HepG2 (cell line): ENCODE results near the gene PAFAH1B1. TPM values are rescaled to one million over a fixed set of nuclear protein-coding genes. Genes with fewer than 3 reads are reported as not detected.

Experiments used
- ATAC-seq: fragments of 200-7000 bp; cut with Tn5 transposase; 3 replicates; pipeline ENCODE4 v1.9.1; 2020; ENCODE audit warnings: mild to moderate bottlenecking, moderate library complexity
- BruUV-seq: library from RNA; stranded (reverse); fragments of 400-500 nt; replicated peaks from 2 replicates; lab custom pipeline; 2021; lab: Mats Ljungman, UMichigan
- CTCF ChIA-PET: fragments of 300-600 bp; formaldehyde crosslinking; extraction: SDS; loops from one replicate; lab custom pipeline; 2021; ENCODE audit warnings: low total read pairs, inconsistent platforms, low intra/inter-chr PET ratio; lab: Yijun Ruan, JAX
- POLR2A ChIA-PET: fragments of 350-600 bp; sonication (Branson Sonifier 250); formaldehyde crosslinking; loops from one replicate; lab custom pipeline; 2020; ENCODE audit warnings: antibody characterized with exemption, inconsistent platforms; lab: Yijun Ruan, JAX
- DNase-seq: peaks from one replicate; pipeline ENCODE4 v3.0.0-alpha.2; 2015; ENCODE audit warnings: low spot score
- FAIRE-seq: peaks from 3 replicates; lab custom pipeline; 2011; peaks lifted over from hg19 to GRCh38; lab: Jason Lieb, UNC
- H2AFZ ChIP-seq: one replicate; pipeline ENCODE4 v1.6.1; 2011; ENCODE audit warnings: low read length, inconsistent platforms
- H3K27ac ChIP-seq: fragments of 300-600 bp; 3 replicates; pipeline ENCODE4 v1.8.0; 2011; ENCODE audit warnings: mixed run types, mild to moderate bottlenecking, mixed read lengths, low read length, inconsistent platforms; ENCODE audit not compliant: insufficient read depth; ENCODE audit errors: extremely low read length
- H3K27me3 ChIP-seq, 2 experiments: fragments of 200-600 bp in 1 of 2; 2 replicates in 1 of 2; 3 replicates in 1 of 2; pipeline versions ENCODE4 v1.6.0 to v1.8.0; 2011; ENCODE audit warnings: low read length in 2 of 2, mild to moderate bottlenecking in 2 of 2, moderate library complexity in 2 of 2, inconsistent platforms in 1 of 2; ENCODE audit not compliant: insufficient read depth in 2 of 2, control insufficient read depth in 1 of 2
- H3K36me3 ChIP-seq, 2 experiments: fragments of 200-600 bp in 1 of 2; replicated peaks in 1 of 2; 2 replicates in 1 of 2; 3 replicates in 1 of 2; pipeline versions ENCODE4 v1.5.1 to v1.8.0; 2011; ENCODE audit warnings: low read length in 2 of 2, inconsistent platforms in 1 of 2; ENCODE audit not compliant: insufficient read depth in 2 of 2, control insufficient read depth in 1 of 2
- H3K4me1 ChIP-seq: 2 replicates; pipeline ENCODE4 v1.5.1; 2012; ENCODE audit warnings: low read length, inconsistent platforms; ENCODE audit not compliant: insufficient read depth
- H3K4me2 ChIP-seq: 2 replicates; pipeline ENCODE4 v1.6.0; 2011; ENCODE audit warnings: low read depth, low read length, inconsistent platforms
- H3K4me3 ChIP-seq, 3 experiments: fragments of 200-600 bp in 1 of 3; sonication (generic), shearing (Covaris generic) in 1 of 3; replicated peaks in 1 of 3; 2 replicates each; pipeline ENCODE4 v1.5.1; 2011 to 2016; ENCODE audit warnings: low read length in 3 of 3, inconsistent platforms in 2 of 3, low read depth in 2 of 3, mild to moderate bottlenecking in 2 of 3, control low read depth in 1 of 3, mixed read lengths in 1 of 3; ENCODE audit not compliant: insufficient read depth in 1 of 3
- H3K79me2 ChIP-seq: one replicate; pipeline ENCODE4 v1.6.1; 2011; ENCODE audit warnings: low read length, inconsistent platforms; ENCODE audit not compliant: insufficient read depth
- H3K9ac ChIP-seq: 2 replicates; pipeline ENCODE4 v1.6.0; 2011; ENCODE audit warnings: mild to moderate bottlenecking, low read depth, low read length, inconsistent platforms; ENCODE audit not compliant: insufficient read depth
- H3K9me3 ChIP-seq: 2 replicates; pipeline ENCODE4 v1.5.1; 2012; ENCODE audit warnings: mild to moderate bottlenecking, low read length
- H4K20me1 ChIP-seq: 2 replicates; pipeline ENCODE4 v1.6.0; 2011; ENCODE audit warnings: inconsistent platforms, mild to moderate bottlenecking, low read length, moderate library complexity; ENCODE audit not compliant: insufficient read depth
- AGO1 ChIP-seq: fragments of 200-400 bp; formaldehyde crosslinking; IDR thresholded peaks from 2 replicates; pipeline ENCODE4 v1.6.1; 2017; ENCODE audit warnings: mild to moderate bottlenecking, low read depth, low read length, moderate library complexity; ENCODE audit not compliant: poor library complexity, severe bottlenecking
- AGO2 ChIP-seq: fragments of 200-400 bp; formaldehyde crosslinking; optimal IDR thresholded peaks from 2 replicates; pipeline ENCODE3; 2017; ENCODE audit warnings: mild to moderate bottlenecking, low read depth, low read length, moderate library complexity
- IRF9 ChIP-seq: sonication (generic); formaldehyde crosslinking; IDR thresholded peaks from 2 replicates; pipeline ENCODE4 v1.8.0; 2022; ENCODE audit warnings: missing genetic modification reagents, mild to moderate bottlenecking, borderline replicate concordance
- NR2F2 ChIP-seq: IDR thresholded peaks from 2 replicates; pipeline ENCODE4 v1.6.1; 2012; ENCODE audit warnings: low read depth, inconsistent platforms, borderline replicate concordance
- RBFOX2 ChIP-seq: fragments of 200-400 bp; formaldehyde crosslinking; IDR thresholded peaks from 2 replicates; pipeline ENCODE4 v1.6.1; 2017; ENCODE audit warnings: low read depth, mild to moderate bottlenecking, low read length
- SMARCE1 ChIP-seq: fragments of 450-650 bp; IDR thresholded peaks from 2 replicates; pipeline ENCODE4 v1.6.1; 2017; ENCODE audit warnings: borderline replicate concordance
- THAP11 ChIP-seq: IDR thresholded peaks from 2 replicates; pipeline ENCODE4 v1.6.1; 2016; ENCODE audit warnings: missing biosample characterization, missing genetic modification reagents
- ZHX1 ChIP-seq: sonication (generic); formaldehyde crosslinking; IDR thresholded peaks from 2 replicates; pipeline ENCODE4 v1.8.1; 2022; ENCODE audit warnings: low read depth, mild to moderate bottlenecking, missing genetic modification reagents
- ZNF83 ChIP-seq: sonication (generic); formaldehyde crosslinking; IDR thresholded peaks from 2 replicates; pipeline ENCODE4 v1.4.0; 2020; ENCODE audit warnings: missing genetic modification reagents, mild to moderate bottlenecking, borderline replicate concordance
- WGBS: methylation state at CpG from one replicate; pipeline ENCODE4 v1.1.6; 2017; ENCODE audit warnings: low lambda C conversion rate; 5-methylcytosine and 5-hydroxymethylcytosine counted together
- in situ Hi-C: cut with HindIII; loops from 2 replicates; pipeline ENCODE4 v1.10.0; 2017; ENCODE audit warnings: low pct_unique_long_range_greater_than_20kb; ENCODE audit not compliant: extremely low pct_ligation_motif_present
- intact Hi-C: fragments of 100-400 bp; cut with micrococcal nuclease; formaldehyde crosslinking; loops from one replicate; pipeline ENCODE4 v1.10.0; 2022; ENCODE audit not compliant: unreplicated experiment
- polyA plus RNA-seq, 8 experiments: library from polyadenylated mRNA; depleted of rRNA in 3 of 8; stranded (reverse) in 7 of 8; unstranded in 1 of 8; fragments of >200 nt; fragmentation: Illumina TruSeq in 4 of 8; extraction: Trizol in 4 of 8; gene quantifications; 2 replicates each; pipeline versions ENCODE4 v1.2.1 to v1.2.3, GENCODE V29; 2011 to 2016; ENCODE audit warnings: low read depth in 4 of 8, missing spikeins in 1 of 8, mixed read lengths in 1 of 8; ENCODE audit not compliant: insufficient read depth in 1 of 8
- total RNA-seq, 5 experiments: library from RNA; depleted of rRNA; stranded (reverse); fragments of >200 nt; fragmentation: Illumina TruSeq; extraction: Trizol; gene quantifications; 2 replicates each; pipeline ENCODE4 v1.2.3, GENCODE V29; 2016; ENCODE audit warnings: low read depth in 1 of 5

PAFAH1B1 gene
- total and polyA plus RNA-seq, 2 of the 13 experiments (the other 11 are each of a cell fraction or from before 2014, with no cell fraction given), result 46.0 to 64.9 TPM

GRCh38 chr17:2690165-2691068 lies 97.0 kb downstream of the PAFAH1B1 start:
- ChIA-PET CTCF (no interaction called here), POLR2A (no interaction called here)
- Histone ChIP-seq H3K79me2 (no peaks in the 10 kb centered on the region), H3K27ac (no peak overlapping the region), H4K20me1 (peaks cover 6% of the 10 kb centered on the region; the same call in 1 of the 2 replicates), H3K9me3 (no peaks in the 10 kb centered on the region), H3K36me3 (peaks cover 24 to 31% of the 10 kb centered on the region in 2 experiments; a peak in 4 of 5 replicates), H3K9ac (no peak overlapping the region), H2AFZ (no peak overlapping the region), H3K4me2 (no peak overlapping the region), H3K27me3 (no peaks in the 10 kb centered on the region), H3K4me3 (no peak overlapping the region), H3K4me1 (no peaks in the 10 kb centered on the region)
- TF ChIP-seq ZNF83 (CRISPR knock-in tag) (no peak), RBFOX2 (peak; percentile 39; the same call in 1 of the 2 replicates), SMARCE1 (no peak), NR2F2 (no peak), AGO1 (peak; percentile 18), AGO2 (peak; percentile 56), ZHX1 (no peak), THAP11 (CRISPR knock-in tag) (no peak), IRF9 (CRISPR knock-in tag) (no peak)
- BruUV-seq, result no TSS peak
- in situ Hi-C loops, result no loop called here
- 98% methylated on average over 50 of the region's 55 CpGs for WGBS
- DNase-seq, result no peak
- ATAC-seq, result no peak
- FAIRE-seq, result no peak
- intact Hi-C loops, result no loop called here
